ENCODE measurements around the gene FAM72B.
"Not testable (repeated sequence)": the region's sequence is repeated elsewhere in the genome, so short reads cannot be mapped to it uniquely, and the experiment has no call there.

FAM72B gene
- total RNA-seq: 0 to 1.5 (median 0.05) reads per million in 3 experiments

GRCh38 chr1:121184290-121185127 is at the start of gene FAM72B, which contains the start of gene SRGAP2C:
Gene FAM72B (minus strand): TSS chr1:121184340. CDS start chr1:121183489, 851 bp downstream.
Gene SRGAP2C (plus strand): TSS chr1:121184975. CDS start chr1:121187447, 2,472 bp downstream.
- DNase-seq: peak; percentile 98

DNA sequence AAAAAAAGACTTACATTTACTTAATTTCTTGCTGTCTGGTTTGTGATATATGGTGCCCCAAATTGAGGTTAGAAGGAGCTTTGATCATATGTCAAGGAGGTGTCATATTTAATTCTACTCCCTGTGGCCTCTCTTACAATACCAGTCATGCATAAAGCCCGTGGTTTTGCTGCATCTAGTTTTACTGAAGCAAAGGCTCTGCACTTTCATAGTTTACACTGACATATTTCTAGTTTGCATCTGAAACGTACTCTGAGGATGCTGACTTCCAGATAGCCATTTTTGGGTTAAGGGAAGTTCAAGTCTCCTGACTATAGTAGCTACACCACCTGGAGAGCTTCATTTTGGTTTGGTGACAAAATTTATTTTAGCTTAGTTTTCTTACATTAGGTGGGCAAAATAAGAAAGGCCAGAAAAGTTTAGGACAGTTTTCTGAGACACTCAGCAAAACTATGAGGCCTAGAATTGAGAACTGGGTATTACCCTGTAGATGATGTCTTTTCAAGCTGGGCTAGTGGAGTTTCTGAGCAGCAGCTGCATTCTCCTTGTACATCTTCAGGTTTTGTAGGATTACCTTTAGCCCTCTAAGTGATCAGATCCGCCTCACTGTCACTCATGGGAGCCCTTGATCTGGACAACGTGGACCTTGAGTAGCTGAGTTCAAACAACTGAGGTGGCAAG is 48.4 kb upstream of the FAM72B start:
- not testable (repeated sequence) for DNase-seq

DNA sequence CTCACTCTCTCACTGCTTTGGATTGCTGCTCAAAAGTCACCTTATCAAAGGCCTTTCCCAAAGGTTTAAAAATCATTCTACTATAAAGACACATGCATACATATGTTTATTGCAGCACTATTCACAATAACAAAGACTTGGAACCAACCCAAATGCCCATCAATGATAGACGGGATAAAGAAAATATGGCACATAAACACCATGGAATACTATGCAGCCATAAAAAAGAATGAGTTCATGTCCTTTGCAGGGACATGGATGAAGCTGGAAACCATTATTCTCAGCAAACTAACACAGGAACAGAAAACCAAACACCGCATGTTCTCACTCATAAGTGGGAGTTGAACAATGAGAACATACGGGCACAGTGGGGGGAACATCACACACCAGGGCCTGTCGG is 46.5 kb upstream of the FAM72B start:
- DNase-seq: not testable (repeated sequence)

GRCh38 chr1:121227544-121228330 is 43.6 kb upstream of the FAM72B start:
- not testable (repeated sequence) for DNase-seq

- not testable (repeated sequence) for DNase-seq
Measured at GRCh38 chr1:121226925-121227324, 42.8 kb upstream of the FAM72B start.

DNA sequence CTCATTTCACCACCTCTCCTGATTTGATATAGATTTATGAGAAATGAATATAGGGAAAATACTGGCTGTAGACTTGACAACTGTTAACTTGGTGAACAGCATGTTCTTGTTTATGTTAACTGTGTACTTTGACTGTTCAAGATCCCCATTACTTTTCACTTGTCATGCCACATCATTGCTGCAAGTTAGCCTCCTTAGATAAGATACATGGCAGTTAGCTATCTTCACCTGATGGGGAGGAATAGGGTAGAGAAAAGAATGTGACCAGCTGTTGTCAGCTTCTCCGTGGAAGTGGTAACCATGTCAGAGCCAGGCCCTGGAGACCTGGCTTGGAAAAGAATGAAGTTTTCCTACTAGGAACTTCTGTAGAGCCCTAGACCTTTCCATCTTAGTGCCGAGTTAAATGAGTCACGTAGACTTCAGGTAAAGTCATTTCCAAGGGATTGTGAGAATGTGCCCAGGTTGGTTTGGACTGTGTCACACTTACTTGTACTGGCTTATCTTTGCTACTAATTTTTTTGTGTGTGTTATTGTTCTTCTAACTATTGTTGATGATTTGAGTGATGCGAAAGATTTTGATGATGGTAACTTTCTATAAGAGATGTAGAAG is 42.3 kb upstream of the FAM72B start:
- DNase-seq: not testable (repeated sequence)

GRCh38 chr1:121224714-121225113 is 40.6 kb upstream of the FAM72B start:
- DNase-seq: not testable (repeated sequence)

DNA sequence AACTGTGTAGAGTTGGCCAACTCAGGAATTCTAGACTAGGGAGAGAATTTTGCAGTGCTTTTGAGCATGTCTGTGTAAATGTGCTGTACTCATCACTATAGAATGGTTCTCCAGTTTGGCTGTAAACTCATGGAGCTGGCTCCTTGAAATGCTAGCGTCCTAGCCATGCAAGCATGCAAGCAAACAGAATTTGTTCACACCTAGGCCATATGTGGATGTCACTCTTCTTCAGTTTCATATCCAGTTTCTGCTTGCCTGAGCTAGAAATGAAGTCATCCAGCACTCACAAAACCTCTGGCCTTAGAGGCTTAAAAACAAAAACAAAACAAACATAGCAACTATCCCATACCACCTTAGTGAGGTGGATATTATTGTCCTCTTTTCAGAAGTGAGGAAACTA is 37.6 kb upstream of the FAM72B start:
- DNase-seq: not testable (repeated sequence)

GRCh38 chr1:121216676-121217075 is 32.5 kb upstream of the FAM72B start:
- not testable (repeated sequence) for DNase-seq

- DNase-seq: not testable (repeated sequence)
Measured at GRCh38 chr1:121215699-121216417, 31.7 kb upstream of the FAM72B start.

GRCh38 chr1:121214544-121215156 is 30.5 kb upstream of the FAM72B start:
- not testable (repeated sequence) for DNase-seq

GRCh38 chr1:121213491-121213890 is 29.4 kb upstream of the FAM72B start:
- not testable (repeated sequence) for DNase-seq

GRCh38 chr1:121210778-121211177 is 26.6 kb upstream of the FAM72B start:
- DNase-seq: not testable (repeated sequence)

- not testable (repeated sequence) for DNase-seq
Measured at GRCh38 chr1:121208375-121208774, 24.2 kb upstream of the FAM72B start.

DNA sequence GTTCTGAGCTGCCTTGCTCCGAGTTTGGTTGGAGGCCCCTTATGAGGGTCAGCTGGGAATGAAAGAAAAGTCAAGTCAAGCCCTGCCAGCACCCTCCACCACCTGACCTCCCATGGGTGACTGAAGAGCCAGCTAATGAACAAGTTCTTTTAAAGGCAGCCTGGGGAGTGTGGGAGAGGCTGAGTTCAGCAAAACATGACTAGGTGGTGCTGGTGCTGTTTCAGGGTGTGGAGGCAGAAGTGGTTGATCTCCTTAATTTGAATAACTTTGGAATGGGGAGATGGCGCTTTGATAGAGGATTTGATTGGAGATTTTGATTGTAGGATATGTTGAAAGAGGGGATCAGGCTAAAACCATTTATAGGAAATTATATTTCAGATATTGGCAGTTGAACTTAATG is 23.2 kb upstream of the FAM72B start:
- not testable (repeated sequence) for DNase-seq

DNA sequence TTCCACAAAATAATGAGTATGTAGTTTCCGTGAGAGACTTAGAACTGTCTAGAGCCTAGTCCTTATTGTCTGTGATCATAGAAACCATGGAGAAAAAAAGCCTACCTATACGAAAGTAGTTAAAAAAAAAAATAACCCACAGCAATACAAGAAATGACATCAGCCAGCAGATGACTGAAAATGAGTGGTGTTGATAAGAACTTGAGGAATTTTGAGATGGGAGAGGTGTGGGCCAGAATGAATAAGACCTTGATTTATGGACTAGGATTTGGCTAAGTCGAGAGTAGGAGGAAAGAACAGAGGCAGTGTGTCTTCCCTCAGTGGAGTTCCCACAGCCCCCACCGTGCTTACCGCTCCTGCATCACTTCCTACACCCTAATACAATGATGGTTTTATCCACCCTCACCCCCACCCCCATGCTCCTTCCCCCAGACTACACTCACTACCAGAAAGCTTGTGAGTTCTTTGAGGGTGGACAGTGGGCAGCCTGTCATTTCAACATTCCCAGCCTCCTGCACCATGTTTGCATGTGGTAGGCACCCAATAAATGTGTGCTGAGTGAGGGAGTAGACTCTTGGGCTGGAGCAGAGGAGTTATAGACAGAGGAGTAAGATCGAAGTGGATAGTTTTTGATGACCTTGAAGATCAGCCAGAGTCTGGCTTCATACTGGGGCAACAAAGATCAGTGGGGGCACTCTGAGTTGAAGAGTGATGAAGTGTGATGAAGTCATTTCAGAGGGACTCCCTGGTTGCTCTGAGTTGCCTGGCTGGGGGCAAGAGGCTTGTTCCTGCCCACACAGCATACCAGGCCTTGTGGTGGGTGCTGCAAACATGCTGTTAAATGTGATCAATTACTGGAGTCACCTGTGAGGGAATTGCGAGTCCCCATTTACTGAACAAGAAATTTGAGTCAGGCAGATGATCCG is 21.9 kb upstream of the FAM72B start:
- DNase-seq: not testable (repeated sequence)

DNA sequence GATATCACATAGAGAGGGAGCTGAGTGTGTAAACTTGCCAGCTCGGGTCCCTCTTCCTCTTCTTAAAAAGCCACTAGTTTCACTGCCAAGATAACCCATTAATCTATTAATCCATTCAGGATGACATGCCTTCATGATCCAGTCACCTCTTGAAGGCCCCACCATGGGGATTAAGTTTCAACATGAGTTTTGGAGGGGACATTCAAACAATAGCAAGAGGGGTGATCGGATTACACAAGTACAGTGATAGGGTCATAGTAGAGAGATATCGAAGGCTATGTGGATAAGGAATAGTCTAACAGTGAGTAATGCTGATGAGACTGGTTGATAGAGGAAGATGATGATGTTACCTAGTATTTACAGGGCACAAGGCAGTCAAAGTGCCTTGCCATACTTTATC is 18.8 kb upstream of the FAM72B start:
- DNase-seq: not testable (repeated sequence)

DNA sequence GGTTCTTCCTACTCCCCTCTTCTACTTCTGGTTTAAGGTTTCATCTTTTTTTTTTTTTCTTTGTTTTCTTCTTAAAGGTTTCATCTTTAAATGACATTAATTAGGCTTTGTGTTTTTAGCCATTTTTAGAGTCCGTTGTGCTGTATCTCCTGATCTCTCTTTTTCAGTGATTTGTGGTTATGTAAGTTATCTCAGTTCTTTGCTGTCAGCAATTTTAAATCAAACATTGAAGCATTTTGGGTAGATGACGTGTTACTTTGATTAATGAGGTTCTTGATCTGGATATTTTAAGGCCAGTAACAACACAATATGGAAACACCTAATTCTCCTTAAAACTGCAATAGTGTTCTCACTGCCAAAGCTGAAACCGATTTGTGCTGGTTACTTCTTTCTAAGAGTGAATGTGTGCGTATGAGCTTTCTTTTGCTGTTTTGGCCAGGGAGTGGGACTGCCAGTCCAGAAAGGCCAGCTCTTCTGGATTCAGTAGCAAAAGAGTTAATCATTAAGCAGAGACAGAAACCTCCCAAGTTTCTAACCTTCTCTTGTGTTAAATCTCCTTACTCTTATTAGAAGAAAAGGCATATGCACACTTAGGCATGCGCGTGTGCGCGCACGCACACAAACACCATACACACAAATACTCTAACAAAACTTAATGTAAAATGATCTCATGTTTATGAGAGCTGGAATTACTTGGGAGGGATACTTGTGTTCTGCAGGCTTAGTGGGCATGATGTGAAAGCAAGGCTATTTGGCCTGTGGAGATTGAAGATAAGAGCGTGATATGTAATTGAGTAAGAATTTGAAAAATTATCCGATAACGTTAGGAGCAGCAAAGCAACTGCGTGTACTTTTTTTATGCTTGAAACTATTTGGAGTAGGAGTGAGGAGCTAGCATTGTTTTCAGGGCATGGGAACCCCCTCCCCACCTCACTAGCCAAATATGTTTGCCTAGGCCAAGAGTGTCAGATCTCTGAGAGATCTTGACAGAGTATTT is 17.1 kb upstream of the FAM72B start:
- not testable (repeated sequence) for DNase-seq

GRCh38 chr1:121200232-121200631 is 16.1 kb upstream of the FAM72B start:
- DNase-seq: not testable (repeated sequence)

All from central memory CD4-positive, alpha-beta T cell (primary cell).